ENCODE measurements around the gene LRMDA.

Gene LRMDA

GRCh38 chr10:75926763-75927162, 495.3 kb downstream of the LRMDA start:
- Histone ChIP-seq H2AFZ (ENCODE audit: low read depth) (no peak overlapping the region), H3K4me2 (no peak overlapping the region), H3K4me1 (ENCODE audit: low read depth, poor library complexity, severe bottlenecking) (no peaks in the 10 kb centered on the region), H3K9ac (no peak overlapping the region), H3K27ac (no peak overlapping the region), H3K4me3 (IDR thresholded peaks at IDR 0.05; ENCODE audit: insufficient read depth, low read depth, low read length) (no peak overlapping the region), H3K36me3 (ENCODE audit: insufficient read depth) (no peaks in the 10 kb centered on the region), H3K79me2 (ENCODE audit: insufficient read depth, low read depth) (no peaks in the 10 kb centered on the region), H4K20me1 (ENCODE audit: insufficient read depth) (no peaks in the 10 kb centered on the region), H3K27me3 (ENCODE audit: insufficient read depth, low read depth) (no peaks in the 10 kb centered on the region)
- TF ChIP-seq, protein P1, sequence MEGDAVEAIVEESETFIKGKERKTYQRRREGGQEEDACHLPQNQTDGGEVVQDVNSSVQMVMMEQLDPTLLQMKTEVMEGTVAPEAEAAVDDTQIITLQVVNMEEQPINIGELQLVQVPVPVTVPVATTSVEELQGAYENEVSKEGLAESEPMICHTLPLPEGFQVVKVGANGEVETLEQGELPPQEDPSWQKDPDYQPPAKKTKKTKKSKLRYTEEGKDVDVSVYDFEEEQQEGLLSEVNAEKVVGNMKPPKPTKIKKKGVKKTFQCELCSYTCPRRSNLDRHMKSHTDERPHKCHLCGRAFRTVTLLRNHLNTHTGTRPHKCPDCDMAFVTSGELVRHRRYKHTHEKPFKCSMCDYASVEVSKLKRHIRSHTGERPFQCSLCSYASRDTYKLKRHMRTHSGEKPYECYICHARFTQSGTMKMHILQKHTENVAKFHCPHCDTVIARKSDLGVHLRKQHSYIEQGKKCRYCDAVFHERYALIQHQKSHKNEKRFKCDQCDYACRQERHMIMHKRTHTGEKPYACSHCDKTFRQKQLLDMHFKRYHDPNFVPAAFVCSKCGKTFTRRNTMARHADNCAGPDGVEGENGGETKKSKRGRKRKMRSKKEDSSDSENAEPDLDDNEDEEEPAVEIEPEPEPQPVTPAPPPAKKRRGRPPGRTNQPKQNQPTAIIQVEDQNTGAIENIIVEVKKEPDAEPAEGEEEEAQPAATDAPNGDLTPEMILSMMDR (conservative IDR thresholded peaks at IDR 0.05; ENCODE audit: low read depth, low read length) = no peak

DNA sequence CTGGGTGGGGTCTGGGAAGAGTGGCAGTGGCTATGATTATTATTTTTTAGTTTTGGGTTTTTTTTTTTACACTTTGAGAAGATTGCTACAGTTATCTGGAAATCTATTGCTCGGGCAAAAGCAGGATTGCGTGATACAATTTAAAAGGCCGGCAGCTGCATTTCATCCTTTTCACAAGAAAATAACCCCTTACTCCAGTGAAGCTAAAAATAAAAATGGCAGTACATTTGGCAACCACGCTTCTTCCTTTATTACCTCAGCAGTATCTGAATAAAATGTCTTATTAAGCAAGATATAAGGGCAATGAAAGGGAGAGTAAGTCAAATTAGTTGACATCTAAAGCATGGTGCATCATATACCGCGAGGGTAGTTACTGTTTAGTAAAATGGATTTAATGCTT, 496.8 kb downstream of the LRMDA start:
- H3K79me2 ChIP-seq (ENCODE audit: insufficient read depth, low read depth) = no peaks in the 10 kb centered on the region
- no peaks in the 10 kb centered on the region for H3K27me3 ChIP-seq (ENCODE audit: insufficient read depth, low read depth)
- H3K4me3 ChIP-seq (IDR thresholded peaks at IDR 0.05; ENCODE audit: insufficient read depth, low read depth, low read length) = no peak overlapping the region
- no peaks in the 10 kb centered on the region for H4K20me1 ChIP-seq (ENCODE audit: insufficient read depth)
- TF ChIP-seq, protein P1 (conservative IDR thresholded peaks at IDR 0.05; ENCODE audit: low read depth, low read length) = no peak
- H3K27ac ChIP-seq = no peak overlapping the region
- no peaks in the 10 kb centered on the region for H3K36me3 ChIP-seq (ENCODE audit: insufficient read depth)
- H3K9ac ChIP-seq = no peak overlapping the region
- no peaks in the 10 kb centered on the region for H3K4me1 ChIP-seq (ENCODE audit: low read depth, poor library complexity, severe bottlenecking)
- no peak overlapping the region for H2AFZ ChIP-seq (ENCODE audit: low read depth)
- no peak overlapping the region for H3K4me2 ChIP-seq

DNA sequence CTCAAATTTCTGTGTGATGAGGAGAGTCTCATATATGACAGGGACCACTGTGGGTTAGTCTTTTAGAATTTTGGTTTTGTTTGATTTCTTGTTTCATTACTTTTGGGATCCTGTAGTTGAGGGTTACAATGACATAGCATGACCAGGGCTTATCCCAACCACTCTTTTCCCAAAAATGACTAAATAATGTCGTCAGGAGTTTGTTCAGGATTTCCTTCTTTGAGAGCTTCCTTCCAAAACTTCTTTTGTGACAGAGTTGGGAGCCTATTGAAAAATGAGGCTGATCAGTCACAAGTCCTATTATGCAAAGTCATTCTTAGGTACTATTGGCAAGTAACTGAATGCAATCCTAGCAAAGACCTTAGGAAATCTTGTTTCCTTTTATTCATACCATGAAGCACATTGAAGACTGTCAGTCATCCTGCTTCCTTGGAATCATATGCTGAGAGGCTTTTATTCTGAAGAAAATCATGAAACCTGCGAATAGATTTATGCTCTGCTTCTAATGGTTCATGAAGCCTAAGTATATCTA, 498.3 kb downstream of the LRMDA start:
- Histone ChIP-seq H3K4me1 (ENCODE audit: low read depth, poor library complexity, severe bottlenecking) (no peaks in the 10 kb centered on the region), H3K36me3 (ENCODE audit: insufficient read depth) (no peaks in the 10 kb centered on the region), H3K4me3 (IDR thresholded peaks at IDR 0.05; ENCODE audit: insufficient read depth, low read depth, low read length) (no peak overlapping the region), H3K9ac (no peak overlapping the region), H3K4me2 (no peak overlapping the region), H3K27me3 (ENCODE audit: insufficient read depth, low read depth) (no peaks in the 10 kb centered on the region), H3K79me2 (ENCODE audit: insufficient read depth, low read depth) (no peaks in the 10 kb centered on the region), H3K27ac (no peak overlapping the region), H4K20me1 (ENCODE audit: insufficient read depth) (no peaks in the 10 kb centered on the region), H2AFZ (ENCODE audit: low read depth) (no peak overlapping the region)
- TF ChIP-seq, protein P1 (conservative IDR thresholded peaks at IDR 0.05; ENCODE audit: low read depth, low read length) = no peak

DNA sequence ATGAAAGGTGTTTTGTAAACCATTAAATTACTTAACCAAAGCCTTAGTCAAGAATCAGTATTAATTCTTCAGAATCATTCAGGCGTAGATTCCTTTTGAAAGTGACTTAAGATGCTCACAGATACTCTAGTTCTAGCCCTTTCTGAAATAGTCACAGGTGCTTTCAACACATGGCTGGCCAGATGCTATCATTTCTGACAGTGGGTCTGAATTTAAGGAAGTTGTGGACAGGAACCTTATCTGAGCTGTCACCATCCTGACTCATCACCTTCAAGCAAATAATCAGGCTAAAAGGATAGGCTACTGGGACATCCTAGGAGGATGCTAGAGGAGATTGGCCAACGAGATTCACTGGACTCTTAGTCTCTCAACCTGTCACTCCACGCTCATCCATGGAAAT, 501.5 kb downstream of the LRMDA start:
- Histone ChIP-seq H3K79me2 (ENCODE audit: insufficient read depth, low read depth) (no peaks in the 10 kb centered on the region), H3K9ac (no peak overlapping the region), H3K27ac (no peak overlapping the region), H3K4me3 (IDR thresholded peaks at IDR 0.05; ENCODE audit: insufficient read depth, low read depth, low read length) (no peak overlapping the region), H3K27me3 (ENCODE audit: insufficient read depth, low read depth) (no peaks in the 10 kb centered on the region), H3K36me3 (ENCODE audit: insufficient read depth) (no peaks in the 10 kb centered on the region), H3K4me1 (ENCODE audit: low read depth, poor library complexity, severe bottlenecking) (no peaks in the 10 kb centered on the region), H3K4me2 (no peak overlapping the region), H2AFZ (ENCODE audit: low read depth) (no peak overlapping the region), H4K20me1 (ENCODE audit: insufficient read depth) (no peaks in the 10 kb centered on the region)
- TF ChIP-seq, protein P1 (conservative IDR thresholded peaks at IDR 0.05; ENCODE audit: low read depth, low read length) = no peak
